GM18868 (cell line): ENCODE data around the gene ADGRG3.
"Not testable (repeated sequence)": the region's sequence is repeated elsewhere in the genome, so short reads cannot be mapped to it uniquely, and the experiment has no call there.

ENCODE experiments used
- ATAC-seq: cut with Tn5 transposase; IDR thresholded peaks from one replicate; pipeline ENCODE4 v1.9.1; 2021; ENCODE audit warnings: mild to moderate bottlenecking, moderate library complexity; ENCODE audit not compliant: unreplicated experiment

The ADGRG3 gene

DNA sequence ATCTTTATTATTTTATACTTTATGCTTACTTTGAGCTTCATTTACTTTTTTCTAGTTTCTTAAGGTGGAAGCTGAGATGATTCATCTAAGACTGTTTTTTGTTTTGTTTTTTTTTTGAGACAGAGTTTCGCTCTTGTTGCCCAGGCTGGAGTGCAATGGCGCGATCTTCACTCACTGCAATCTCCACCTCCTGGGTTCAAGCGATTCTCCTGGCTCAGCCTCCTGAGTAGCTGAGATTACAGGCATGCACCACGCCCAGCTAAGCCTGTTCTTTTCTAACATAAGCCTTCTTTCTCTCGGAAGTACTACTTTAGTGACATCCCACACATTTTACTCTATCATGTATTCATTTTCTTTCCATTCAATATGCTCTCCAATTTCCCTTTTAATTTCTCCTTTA lies 44.5 kb downstream of the ADGRG3 start:
- ATAC-seq: not testable (repeated sequence)

GRCh38 chr16:57713596-57713995 lies 45.5 kb downstream of the ADGRG3 start:
- ATAC-seq: no peak

DNA sequence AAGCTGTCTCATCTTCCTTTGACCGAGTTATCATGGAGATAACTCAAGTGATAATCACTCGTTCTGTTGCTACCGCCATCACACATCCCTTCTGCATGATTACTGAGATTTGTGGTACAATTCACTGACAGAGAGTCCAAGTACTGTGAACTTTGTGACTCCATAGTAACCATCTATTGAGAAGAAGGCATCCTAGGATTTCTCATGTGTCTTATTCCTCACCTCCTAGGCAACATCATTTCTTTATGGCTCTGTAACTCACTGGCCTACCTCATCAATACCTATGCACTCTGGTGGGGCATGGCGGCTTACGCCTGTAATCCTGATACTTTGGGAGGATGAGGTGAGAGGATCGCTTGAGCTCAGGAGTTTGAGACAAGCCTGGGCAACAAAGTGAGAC lies 45.9 kb downstream of the ADGRG3 start:
- ATAC-seq: no peak

DNA sequence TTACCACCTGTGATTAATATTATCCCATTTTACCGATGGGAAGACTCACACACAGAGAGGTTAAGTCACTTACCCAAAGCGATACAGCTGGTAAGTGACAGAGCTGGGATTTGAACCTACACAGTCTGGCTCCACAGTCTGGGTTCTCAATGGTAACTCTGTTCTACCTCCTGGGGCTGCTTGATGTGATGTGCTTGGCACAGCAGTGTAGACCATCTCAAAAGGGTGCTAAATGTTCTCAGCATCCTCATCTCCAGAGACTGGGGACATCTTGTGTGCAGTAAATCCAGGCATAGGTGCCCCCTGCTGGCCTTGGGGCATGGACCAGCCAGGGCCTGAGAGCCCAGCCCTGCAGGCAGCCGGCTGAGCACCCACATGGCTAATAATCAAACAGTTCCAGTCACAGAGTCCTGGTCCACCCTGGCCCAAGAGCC lies 52.1 kb downstream of the ADGRG3 start:
- peak; percentile 45 for ATAC-seq

GRCh38 chr16:57721356-57722209 lies 53.5 kb downstream of the ADGRG3 start:
- ATAC-seq: no peak

DNA sequence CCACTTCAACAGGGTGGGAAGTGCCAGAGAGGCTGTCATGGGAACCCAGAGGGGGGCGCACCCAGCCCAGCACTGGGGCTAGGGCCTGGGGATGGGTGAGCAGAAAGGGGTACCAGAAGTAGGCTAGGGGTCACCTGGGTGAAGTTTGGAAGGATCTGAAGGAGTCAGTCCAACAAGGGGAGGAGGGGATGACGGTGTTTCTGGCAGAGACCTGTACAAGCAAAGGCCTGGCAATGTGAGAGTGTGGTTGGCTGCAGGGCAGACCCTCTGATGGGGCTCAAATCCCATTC lies 54.0 kb downstream of the ADGRG3 start:
- no peak for ATAC-seq

- no peak for ATAC-seq
These were observed 54.5 kb downstream of the ADGRG3 start for GRCh38 chr16:57722651-57723050.

DNA sequence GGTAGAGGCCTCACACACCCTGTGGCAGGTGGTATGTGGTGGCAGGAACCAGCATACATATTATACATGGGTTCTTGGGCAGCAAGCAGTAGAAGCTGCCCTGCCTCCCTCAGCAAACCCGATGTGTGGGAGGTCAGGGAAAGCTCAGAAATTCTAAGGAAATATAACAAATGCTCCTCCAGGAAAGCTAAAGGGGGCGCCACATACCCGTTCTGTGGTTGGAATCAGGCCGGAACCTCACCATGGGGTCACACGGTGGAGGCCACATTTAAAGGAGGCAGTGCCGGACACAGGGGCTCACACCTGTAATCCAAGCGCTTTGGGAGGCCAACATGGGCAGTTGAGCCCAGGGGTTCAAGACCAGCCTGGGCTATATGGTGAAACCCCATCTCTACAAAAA lies 55.1 kb downstream of the ADGRG3 start:
- no peak for ATAC-seq

GRCh38 chr16:57724531-57724930 lies 56.4 kb downstream of the ADGRG3 start:
- no peak for ATAC-seq

DNA sequence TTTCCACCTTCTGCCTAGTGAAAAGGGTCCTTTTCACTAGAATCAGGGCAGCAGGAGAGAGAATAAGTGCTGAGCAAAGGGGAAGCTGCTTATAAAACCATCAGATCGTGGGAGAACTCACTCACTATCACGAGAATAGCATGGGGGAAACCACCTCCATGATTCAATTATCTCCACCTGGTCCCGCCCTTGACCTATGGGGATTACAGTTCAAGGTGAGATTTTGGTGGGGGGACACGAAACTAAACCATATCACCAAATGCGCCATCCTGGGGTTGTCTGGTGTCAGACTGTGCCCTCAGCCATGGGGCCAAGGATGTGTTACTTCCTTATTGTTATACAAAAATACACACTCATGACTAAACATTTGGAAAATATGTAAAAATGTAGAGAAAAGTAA lies 57.0 kb downstream of the ADGRG3 start:
- no peak for ATAC-seq

- ATAC-seq: no peak
These were observed 57.4 kb downstream of the ADGRG3 start for GRCh38 chr16:57725554-57725953.

DNA sequence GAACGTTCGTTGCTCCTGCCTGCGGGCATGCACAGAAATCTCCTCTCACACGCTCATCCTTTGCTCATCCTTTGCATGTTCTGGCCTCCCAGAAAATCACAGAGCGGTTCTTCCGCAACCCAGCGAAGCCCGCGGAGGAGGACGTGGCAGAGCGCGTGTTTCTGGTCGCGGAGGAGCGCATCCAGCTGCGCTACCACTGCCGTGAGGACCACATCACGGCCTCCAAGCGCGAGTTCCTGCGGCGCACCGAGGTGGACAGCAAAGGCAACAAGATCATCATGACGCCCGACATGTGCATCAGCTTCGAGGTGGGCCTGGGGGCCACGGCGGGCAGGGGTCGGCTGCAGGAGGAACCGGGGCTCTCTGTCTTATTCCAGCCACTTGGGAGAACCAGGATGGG lies 57.9 kb downstream of the ADGRG3 start:
- ATAC-seq: no peak

- no peak for ATAC-seq
These were observed 58.4 kb downstream of the ADGRG3 start for GRCh38 chr16:57726433-57726947.

DNA sequence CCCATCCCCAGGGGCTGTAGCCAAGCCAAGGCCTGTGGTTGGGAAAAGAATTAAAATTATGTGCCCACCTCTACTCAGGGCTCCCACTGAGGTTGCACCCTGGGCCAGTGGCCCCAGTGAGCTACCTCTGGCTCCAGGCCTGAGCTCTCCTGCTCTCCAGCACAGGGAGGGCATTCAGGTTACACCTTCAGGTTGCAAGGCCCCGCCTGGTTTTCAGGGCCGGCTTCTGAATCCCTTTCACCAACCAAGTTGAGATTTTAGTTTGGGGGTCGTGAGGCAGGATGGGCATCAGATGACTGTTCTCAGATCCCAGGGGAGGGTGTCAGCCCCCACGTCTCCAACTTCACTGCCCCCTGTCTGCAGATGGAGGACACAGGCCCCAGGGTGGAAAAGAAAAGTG lies 59.5 kb downstream of the ADGRG3 start:
- ATAC-seq: no peak

GRCh38 chr16:57728336-57729181 lies 60.5 kb downstream of the ADGRG3 start:
- ATAC-seq: no peak

- ATAC-seq: no peak
These were observed 61.0 kb downstream of the ADGRG3 start for GRCh38 chr16:57729182-57729484.

- not testable (repeated sequence) for ATAC-seq
These were observed 61.7 kb downstream of the ADGRG3 start for GRCh38 chr16:57729852-57730251.

GRCh38 chr16:57730771-57731730 lies 62.9 kb downstream of the ADGRG3 start:
- ATAC-seq: no peak

GRCh38 chr16:57732037-57732436 lies 63.9 kb downstream of the ADGRG3 start:
- no peak for ATAC-seq

DNA sequence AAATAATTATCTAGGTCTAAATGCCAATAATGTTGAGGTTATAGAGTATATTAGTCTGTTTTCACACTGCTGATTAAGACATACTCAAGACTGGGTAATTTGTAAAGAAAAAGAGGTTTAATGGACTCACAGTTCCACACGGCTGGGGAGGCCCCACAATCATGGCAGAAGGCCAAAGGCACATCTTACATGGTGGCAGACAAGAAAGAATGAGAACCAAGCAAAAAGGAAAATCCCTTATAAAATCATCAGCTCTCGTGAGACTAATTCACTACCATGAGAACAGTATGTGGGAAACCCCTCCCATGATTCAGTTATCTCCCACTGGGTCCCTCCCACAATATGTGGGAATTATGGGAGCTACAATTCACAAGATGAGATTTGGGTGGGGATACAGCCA lies 64.6 kb downstream of the ADGRG3 start:
- ATAC-seq: no peak

GRCh38 chr16:57734308-57734924 lies 66.3 kb downstream of the ADGRG3 start:
- ATAC-seq: no peak
